Measurements from ENCODE around the gene ITGA7. TPM values are rescaled to one million over a fixed set of nuclear protein-coding genes. Genes with fewer than 3 reads are reported as not detected.

The ITGA7 gene
- total and polyA plus RNA-seq, 2 of the 8 experiments (the other 6 are each of a cell fraction or from before 2014, with no cell fraction given): 57.6 to 86.1 TPM

DNA sequence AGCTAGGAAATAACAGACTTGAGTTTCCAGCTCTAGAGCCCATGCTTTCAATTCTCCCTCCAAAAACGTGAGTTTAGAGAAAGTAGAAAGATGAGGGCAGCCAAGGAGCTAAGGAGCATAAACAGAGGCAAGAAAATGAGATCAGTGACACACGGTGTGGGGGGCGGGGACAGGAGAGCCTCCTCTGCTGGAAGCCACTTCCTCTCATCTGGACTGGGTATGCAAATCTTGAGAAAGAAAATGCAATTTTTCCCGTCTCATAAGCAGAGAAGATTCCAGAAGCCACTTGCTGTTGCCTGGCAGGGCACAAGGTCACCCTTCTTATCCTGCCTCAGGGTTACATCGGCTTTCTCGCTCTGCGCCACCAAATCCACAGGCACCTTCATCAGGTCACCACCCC is 65.0 kb downstream of the ITGA7 start:
- Histone ChIP-seq H3K18ac (ENCODE audit: extremely low read depth, low read length) (no peak overlapping the region), H3K9ac (replicated peaks in 1 of 4; ENCODE audit: extremely low read depth in 1 of 4, low read depth in 3 of 4, low read length in 3 of 4) (no peak overlapping the region), H3K56ac (replicated peaks; ENCODE audit: insufficient read length, low read depth, low read length) (no peak overlapping the region), H3K14ac (ENCODE audit: insufficient read length) (no peak overlapping the region), H3K23me2 (ENCODE audit: low read depth, low read length) (0 out of 2 replicates have a peak, but pooled peaks cover 4% of the 10 kb centered on the region), H4K91ac (replicated peaks; ENCODE audit: insufficient read length, low read length) (no peak overlapping the region), H3K79me2 (ENCODE audit: control insufficient read depth in 1 of 2, insufficient read depth in 2 of 2, low read length in 2 of 2) (no peaks in the 10 kb centered on the region), H2BK12ac (ENCODE audit: low read depth, low read length) (no peak overlapping the region), H3K9me3 (ENCODE audit: insufficient read depth in 2 of 2, low read depth in 1 of 2, low read length in 1 of 2) (no peaks in the 10 kb centered on the region; a peak in 1 of 4 replicates), H3K23ac (ENCODE audit: insufficient read length) (no peak overlapping the region), H2BK15ac (ENCODE audit: low read length) (no peak overlapping the region), H2BK120ac (replicated peaks; ENCODE audit: low read depth, low read length) (no peak overlapping the region), H2AFZ (ENCODE audit: low read length) (no peak overlapping the region), H4K20me1 (replicated peaks in 1 of 2; ENCODE audit: control insufficient read depth in 1 of 2, insufficient read depth in 2 of 2, low read length in 2 of 2) (no peaks in the 10 kb centered on the region), H3K27ac (ENCODE audit: low read depth, low read length) (no peak overlapping the region), H3K4me2 (ENCODE audit: insufficient read depth in 1 of 2, low read depth in 2 of 2, low read length in 2 of 2) (no peak overlapping the region), H2BK20ac (ENCODE audit: low read length) (no peak overlapping the region), H2BK5ac (ENCODE audit: low read depth, low read length) (no peak overlapping the region), H4K8ac (ENCODE audit: extremely low read depth, insufficient read depth, low read length) (no peak overlapping the region), H3K27me3 (replicated peaks in 1 of 4; ENCODE audit: control insufficient read depth in 3 of 4, extremely low read depth in 1 of 4, insufficient read depth in 3 of 4, low read length in 3 of 4) (no peaks in the 10 kb centered on the region), H2AK5ac (ENCODE audit: low read depth, low read length) (no peak overlapping the region), H3K4me3 (ENCODE audit: extremely low read depth in 1 of 4, insufficient read depth in 2 of 4, low read depth in 3 of 4, low read length in 4 of 4) (no peak overlapping the region), H3K4me1 (replicated peaks in 1 of 4; ENCODE audit: control insufficient read depth in 3 of 4, insufficient read depth in 4 of 4, low read length in 3 of 4) (peaks cover 0 to 4% (median 3%) of the 10 kb centered on the region in 4 experiments; a peak in 4 of 7 replicates), H3K4ac (replicated peaks; ENCODE audit: insufficient read length, low read depth, low read length) (no peak overlapping the region), H4K5ac (ENCODE audit: insufficient read length, low read depth, low read length) (no peak overlapping the region), H3K36me3 (ENCODE audit: control insufficient read depth in 2 of 4, insufficient read depth in 4 of 4, low read length in 3 of 4) (no peaks in the 10 kb centered on the region), H3K79me1 (ENCODE audit: low read depth, low read length) (no peaks in the 10 kb centered on the region)
- no peak for DNase-seq (ENCODE audit: low read depth in 1 of 2, low spot score in 2 of 2)
- 88% methylated on average over 7 of the region's 7 CpGs; no CpG with 5 or more reads in 1 of the 2 experiments for WGBS, 2 experiments (ENCODE audit: extremely low coverage in 1 of 2, insufficient coverage in 1 of 2, insufficient read length in 1 of 2, insufficient replicate concordance in 2 of 2, low coverage in 1 of 2, low lambda C conversion rate in 2 of 2, missing lambda C conversion rate in 1 of 2)
- no peak for FAIRE-seq
- ChIA-PET POLR2A (ENCODE audit: partially characterized antibody) (no interaction called here), CTCF (ENCODE audit: partially characterized antibody) (interaction anchor here (0.7 to 1.8 kb wide), 3 partner anchors 14 to 95 kb away, joined by 3 to 14 read pairs (median 6); no protein-coding TSS in a partner anchor)
- TF ChIP-seq, protein P1, sequence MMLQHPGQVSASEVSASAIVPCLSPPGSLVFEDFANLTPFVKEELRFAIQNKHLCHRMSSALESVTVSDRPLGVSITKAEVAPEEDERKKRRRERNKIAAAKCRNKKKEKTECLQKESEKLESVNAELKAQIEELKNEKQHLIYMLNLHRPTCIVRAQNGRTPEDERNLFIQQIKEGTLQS (IDR thresholded peaks at IDR 0.05; ENCODE audit: insufficient read depth, low read depth, low read length): no peak
- TF ChIP-seq, protein P2, sequence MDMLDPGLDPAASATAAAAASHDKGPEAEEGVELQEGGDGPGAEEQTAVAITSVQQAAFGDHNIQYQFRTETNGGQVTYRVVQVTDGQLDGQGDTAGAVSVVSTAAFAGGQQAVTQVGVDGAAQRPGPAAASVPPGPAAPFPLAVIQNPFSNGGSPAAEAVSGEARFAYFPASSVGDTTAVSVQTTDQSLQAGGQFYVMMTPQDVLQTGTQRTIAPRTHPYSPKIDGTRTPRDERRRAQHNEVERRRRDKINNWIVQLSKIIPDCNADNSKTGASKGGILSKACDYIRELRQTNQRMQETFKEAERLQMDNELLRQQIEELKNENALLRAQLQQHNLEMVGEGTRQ (IDR thresholded peaks at IDR 0.05; ENCODE audit: low read length): no peak
- TF ChIP-seq RXRA (IDR thresholded peaks at IDR 0.05; ENCODE audit: insufficient read depth, low read depth, low read length): no peak
- no peak for TF ChIP-seq BRCA1 (IDR thresholded peaks at IDR 0.05; ENCODE audit: low read depth, low read length)
- TF ChIP-seq CBX5 (IDR thresholded peaks at IDR 0.05; ENCODE audit: low read depth, low read length): no peak
- TF ChIP-seq RAD21 (IDR thresholded peaks at IDR 0.05 in 1 of 2, conservative IDR thresholded peaks at IDR 0.05 in 1 of 2; ENCODE audit: low read depth in 2 of 2, low read length in 2 of 2): no peak
- no peak for TF ChIP-seq TAF7 (optimal IDR thresholded peaks at IDR 0.05; ENCODE audit: borderline replicate concordance, low read depth, low read length)
- TF ChIP-seq, protein P3, sequence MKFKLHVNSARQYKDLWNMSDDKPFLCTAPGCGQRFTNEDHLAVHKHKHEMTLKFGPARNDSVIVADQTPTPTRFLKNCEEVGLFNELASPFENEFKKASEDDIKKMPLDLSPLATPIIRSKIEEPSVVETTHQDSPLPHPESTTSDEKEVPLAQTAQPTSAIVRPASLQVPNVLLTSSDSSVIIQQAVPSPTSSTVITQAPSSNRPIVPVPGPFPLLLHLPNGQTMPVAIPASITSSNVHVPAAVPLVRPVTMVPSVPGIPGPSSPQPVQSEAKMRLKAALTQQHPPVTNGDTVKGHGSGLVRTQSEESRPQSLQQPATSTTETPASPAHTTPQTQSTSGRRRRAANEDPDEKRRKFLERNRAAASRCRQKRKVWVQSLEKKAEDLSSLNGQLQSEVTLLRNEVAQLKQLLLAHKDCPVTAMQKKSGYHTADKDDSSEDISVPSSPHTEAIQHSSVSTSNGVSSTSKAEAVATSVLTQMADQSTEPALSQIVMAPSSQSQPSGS (IDR thresholded peaks at IDR 0.05; ENCODE audit: low read length): no peak
- TF ChIP-seq MAX (IDR thresholded peaks at IDR 0.05): no peak
- TF ChIP-seq POU5F1 (IDR thresholded peaks at IDR 0.05; ENCODE audit: low read depth, low read length): no peak
